GM12872 (cell line): ENCODE data around the gene DSN1.

ENCODE experiments used
- TF ChIP-seq, protein P1 (sequence below): IDR thresholded peaks from 3 replicates; pipeline ENCODE4 v1.5.1; 2011; ENCODE audit warnings: low read depth, mild to moderate bottlenecking, low read length, moderate library complexity; ENCODE audit not compliant: insufficient read depth

Gene DSN1

DNA sequence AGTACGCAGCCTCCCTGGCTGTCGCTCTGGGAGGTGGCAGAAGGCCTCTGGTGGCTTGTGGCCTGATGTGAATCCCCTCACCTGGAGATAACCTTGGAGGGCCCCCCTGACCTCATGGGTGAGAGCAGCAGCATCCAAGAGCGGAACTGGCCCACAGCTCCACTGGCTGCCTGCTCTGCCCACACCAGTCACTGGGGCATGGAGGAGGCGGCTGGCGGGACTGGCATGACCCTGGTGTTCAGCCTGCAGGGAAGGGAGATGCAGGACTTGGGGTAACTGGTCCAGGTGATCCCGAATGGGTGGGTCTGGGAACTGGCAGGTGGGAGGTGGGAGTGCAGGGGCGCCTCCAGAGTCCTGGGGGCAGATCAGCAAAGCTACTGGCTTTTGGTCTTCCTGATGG lies 10.6 kb upstream of the DSN1 start:
- TF ChIP-seq, protein P1, sequence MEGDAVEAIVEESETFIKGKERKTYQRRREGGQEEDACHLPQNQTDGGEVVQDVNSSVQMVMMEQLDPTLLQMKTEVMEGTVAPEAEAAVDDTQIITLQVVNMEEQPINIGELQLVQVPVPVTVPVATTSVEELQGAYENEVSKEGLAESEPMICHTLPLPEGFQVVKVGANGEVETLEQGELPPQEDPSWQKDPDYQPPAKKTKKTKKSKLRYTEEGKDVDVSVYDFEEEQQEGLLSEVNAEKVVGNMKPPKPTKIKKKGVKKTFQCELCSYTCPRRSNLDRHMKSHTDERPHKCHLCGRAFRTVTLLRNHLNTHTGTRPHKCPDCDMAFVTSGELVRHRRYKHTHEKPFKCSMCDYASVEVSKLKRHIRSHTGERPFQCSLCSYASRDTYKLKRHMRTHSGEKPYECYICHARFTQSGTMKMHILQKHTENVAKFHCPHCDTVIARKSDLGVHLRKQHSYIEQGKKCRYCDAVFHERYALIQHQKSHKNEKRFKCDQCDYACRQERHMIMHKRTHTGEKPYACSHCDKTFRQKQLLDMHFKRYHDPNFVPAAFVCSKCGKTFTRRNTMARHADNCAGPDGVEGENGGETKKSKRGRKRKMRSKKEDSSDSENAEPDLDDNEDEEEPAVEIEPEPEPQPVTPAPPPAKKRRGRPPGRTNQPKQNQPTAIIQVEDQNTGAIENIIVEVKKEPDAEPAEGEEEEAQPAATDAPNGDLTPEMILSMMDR, result no peak

DNA sequence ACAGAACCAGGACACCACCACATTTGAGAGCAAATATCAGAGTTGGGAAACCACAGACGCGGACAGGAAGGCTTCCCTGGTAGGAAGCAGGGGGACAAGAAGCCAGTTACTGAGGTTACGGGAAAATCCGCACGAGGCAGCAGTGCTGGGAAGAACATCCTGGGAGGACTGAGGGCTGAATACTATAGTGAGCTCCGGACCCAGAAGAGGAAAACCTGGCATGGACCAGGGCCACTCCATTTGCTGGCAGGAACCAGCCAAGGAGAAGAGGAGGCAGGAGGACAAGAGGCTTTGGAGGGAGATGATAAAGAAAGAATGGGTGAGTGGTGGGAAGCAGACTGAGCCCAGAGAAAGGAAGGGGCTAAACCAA lies 6.1 kb upstream of the DSN1 start:
- TF ChIP-seq, protein P1, result no peak

DNA sequence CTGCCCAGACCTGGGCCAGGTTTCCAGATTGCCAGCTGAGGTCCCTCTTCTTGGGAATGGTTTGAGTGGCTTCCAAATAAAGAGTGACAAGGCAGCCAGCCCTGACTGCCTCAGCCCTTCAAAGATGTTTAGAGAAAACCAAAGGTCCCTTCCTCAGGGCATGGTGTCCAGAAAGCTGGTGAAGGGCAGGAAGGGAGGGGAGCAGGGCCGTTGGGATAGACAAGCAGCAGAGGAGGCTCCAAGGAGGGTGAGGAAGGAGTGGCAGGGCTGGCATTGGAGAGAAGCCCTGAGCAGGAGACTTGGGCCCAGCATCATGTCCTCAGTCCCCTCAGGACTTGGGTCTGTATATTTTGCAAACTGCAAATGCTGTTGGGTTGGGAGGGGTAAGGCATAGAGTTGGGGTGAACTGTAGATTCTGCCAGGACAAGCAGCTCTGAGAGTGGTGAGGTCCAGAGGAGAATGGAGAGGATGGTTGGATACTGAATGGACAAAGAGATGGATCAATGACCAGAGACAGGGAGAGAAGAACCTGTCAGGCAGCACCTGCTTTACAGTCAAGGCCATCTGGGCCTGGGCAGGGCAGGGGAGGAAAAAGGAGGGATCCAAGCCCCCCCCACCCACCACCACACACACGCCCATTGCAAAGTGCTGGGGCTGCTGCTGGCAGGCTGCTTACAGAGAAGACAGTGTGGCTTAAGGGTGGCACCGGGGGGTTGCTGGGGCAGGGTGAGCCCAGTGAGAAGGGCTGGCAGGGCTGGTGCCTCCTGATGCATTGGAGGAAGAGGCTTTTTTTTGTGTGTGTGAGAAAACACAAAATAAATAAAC lies 5.5 kb upstream of the DSN1 start:
- TF ChIP-seq, protein P1, result no peak

DNA sequence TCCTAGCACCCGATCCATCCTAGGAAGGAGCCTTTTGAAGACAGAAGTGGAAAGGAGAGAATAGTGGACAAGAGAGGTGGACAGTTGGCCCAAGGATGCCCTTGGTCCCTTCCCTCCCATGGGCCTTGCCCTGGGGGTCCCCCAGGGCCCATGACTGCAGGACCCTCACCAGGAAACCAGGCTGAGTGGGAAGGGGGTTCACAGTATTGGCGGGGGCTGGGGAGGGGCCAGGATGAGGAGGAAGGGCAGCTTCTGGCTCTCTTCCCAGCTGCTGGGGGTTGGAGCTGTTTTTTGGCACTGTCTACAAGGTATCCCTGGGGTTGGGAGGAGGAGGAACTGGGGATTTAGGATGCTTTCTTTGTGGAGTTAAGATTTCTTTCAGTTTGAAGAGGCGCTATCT lies 4.0 kb upstream of the DSN1 start:
- TF ChIP-seq, protein P1, result no peak

DNA sequence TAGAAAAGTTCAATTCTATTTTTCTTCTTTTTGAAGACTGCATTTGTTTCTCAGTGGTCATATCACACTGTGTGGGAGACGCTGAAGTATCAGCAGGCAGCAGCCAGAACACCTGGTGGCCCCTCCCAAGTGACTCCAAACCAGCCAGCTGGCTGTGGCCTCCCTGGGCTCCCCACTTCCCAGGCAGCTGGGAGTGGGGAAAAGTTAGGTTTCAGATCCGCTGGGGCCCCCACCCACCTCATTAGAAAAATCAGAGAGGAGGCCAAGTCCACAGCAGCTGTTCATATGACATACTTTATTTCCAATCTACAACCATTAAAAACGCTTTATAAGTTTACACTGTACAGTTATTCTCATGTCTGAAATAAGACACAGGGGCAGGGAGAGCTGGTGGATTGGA lies 3.6 kb upstream of the DSN1 start:
- TF ChIP-seq, protein P1, result no peak

DNA sequence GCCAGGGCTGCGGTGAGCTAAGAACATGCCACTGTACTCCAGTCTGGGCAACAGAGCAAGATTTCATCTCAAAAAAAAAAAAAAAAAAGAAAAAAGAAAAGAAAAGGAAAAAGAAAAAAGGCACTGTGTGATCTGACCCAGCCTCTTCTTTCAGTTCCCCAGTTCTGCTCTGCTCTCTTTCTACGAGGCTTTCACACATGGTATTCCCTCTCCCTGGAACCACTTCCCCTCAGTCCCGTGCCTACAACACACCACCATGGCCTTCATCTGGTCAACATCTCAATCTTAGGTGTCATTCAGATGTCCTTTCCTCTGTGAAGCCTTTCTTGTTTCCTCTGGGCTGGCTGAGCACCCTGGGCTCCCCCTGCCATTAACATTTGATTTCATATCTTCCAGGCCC lies 2.3 kb upstream of the DSN1 start:
- TF ChIP-seq, protein P1, result no peak

DNA sequence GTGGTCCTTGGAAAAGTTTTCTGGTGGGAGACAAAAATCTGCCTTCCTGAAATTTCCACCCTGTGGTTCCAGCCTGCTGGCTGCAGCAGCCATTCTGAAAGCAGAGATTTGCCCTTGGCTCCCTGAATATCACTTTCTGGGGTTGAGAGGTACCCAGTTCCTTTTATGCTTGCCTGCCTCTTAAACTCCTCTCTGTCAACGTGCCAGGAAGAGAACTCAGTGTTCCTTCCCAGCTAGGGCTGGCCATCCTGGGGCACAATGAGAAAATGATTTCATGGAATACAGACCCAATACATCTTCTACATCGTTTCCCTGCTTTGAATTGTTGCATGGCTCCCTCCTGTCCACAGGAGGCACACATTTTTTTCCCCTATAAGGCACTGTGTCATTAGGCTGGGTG lies 1.6 kb upstream of the DSN1 start:
- TF ChIP-seq, protein P1, result no peak
